Measurements from ENCODE around the gene GBP6. TPM values are rescaled to one million over a fixed set of nuclear protein-coding genes. Genes with fewer than 3 reads are reported as not detected.

GBP6 gene
- total RNA-seq, 3 donors from 2014 or later: 0.44 TPM; not detected in 2

DNA sequence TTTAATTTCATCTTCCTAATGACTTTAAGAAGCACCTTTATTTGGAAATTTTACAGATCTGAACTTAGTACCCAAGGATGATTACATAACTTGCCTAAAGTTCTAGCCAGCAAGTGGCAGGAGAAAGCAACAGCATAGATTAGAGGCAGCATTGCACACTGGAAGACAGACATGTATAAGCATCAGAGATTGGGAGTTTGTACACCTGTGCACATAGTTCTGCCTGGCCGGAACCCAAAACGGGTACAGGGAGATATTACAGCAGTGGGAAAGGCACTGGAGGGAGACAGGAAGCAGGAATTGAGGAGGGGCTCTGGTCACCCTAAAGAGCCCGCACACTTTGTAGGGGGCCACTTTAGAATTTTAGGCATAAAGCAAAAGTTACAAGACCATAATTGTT lies 19.3 kb downstream of the GBP6 start:
- no peaks in the 10 kb centered on the region for H3K9me3 ChIP-seq
- no peaks in the 10 kb centered on the region for H3K36me3 ChIP-seq
- no peaks in the 10 kb centered on the region for H3K27me3 ChIP-seq
- H3K27ac ChIP-seq: no peak overlapping the region
- intact Hi-C loops (cut with DNase I; ENCODE audit: low total_unique reads): no loop called here
- TF ChIP-seq POLR2A (IDR thresholded peaks at IDR 0.05) (no peak), POLR2AphosphoS5 (IDR thresholded peaks at IDR 0.05) (no peak)
- TF ChIP-seq, protein P1, sequence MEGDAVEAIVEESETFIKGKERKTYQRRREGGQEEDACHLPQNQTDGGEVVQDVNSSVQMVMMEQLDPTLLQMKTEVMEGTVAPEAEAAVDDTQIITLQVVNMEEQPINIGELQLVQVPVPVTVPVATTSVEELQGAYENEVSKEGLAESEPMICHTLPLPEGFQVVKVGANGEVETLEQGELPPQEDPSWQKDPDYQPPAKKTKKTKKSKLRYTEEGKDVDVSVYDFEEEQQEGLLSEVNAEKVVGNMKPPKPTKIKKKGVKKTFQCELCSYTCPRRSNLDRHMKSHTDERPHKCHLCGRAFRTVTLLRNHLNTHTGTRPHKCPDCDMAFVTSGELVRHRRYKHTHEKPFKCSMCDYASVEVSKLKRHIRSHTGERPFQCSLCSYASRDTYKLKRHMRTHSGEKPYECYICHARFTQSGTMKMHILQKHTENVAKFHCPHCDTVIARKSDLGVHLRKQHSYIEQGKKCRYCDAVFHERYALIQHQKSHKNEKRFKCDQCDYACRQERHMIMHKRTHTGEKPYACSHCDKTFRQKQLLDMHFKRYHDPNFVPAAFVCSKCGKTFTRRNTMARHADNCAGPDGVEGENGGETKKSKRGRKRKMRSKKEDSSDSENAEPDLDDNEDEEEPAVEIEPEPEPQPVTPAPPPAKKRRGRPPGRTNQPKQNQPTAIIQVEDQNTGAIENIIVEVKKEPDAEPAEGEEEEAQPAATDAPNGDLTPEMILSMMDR (IDR thresholded peaks at IDR 0.05): no peak
- DNase-seq (ENCODE audit: low spot score in 2 of 2): no peak
- H3K4me1 ChIP-seq: no peaks in the 10 kb centered on the region
- H3K4me3 ChIP-seq: no peak overlapping the region

- Histone ChIP-seq H3K9me3 (no peaks in the 10 kb centered on the region), H3K4me1 (no peaks in the 10 kb centered on the region), H3K27me3 (no peaks in the 10 kb centered on the region), H3K36me3 (no peaks in the 10 kb centered on the region), H3K4me3 (no peak overlapping the region), H3K27ac (no peak overlapping the region)
- TF ChIP-seq POLR2AphosphoS5 (IDR thresholded peaks at IDR 0.05): no peak
- TF ChIP-seq POLR2A (IDR thresholded peaks at IDR 0.05): no peak
- TF ChIP-seq, protein P1 (IDR thresholded peaks at IDR 0.05): no peak
- intact Hi-C loops (cut with DNase I; ENCODE audit: low total_unique reads): no loop called here
- DNase-seq (ENCODE audit: low spot score in 2 of 2): no peak
Observed at GRCh38 chr1:89390707-89391106, 26.8 kb downstream of the GBP6 start.

- intact Hi-C loops (cut with DNase I; ENCODE audit: low total_unique reads): no loop called here
- H3K27me3 ChIP-seq: no peaks in the 10 kb centered on the region
- no peak for DNase-seq (ENCODE audit: low spot score in 2 of 2)
- TF ChIP-seq, protein P1 (IDR thresholded peaks at IDR 0.05): no peak
- TF ChIP-seq POLR2A (IDR thresholded peaks at IDR 0.05) (no peak), POLR2AphosphoS5 (IDR thresholded peaks at IDR 0.05) (no peak)
- no peaks in the 10 kb centered on the region for H3K4me1 ChIP-seq
- no peaks in the 10 kb centered on the region for H3K9me3 ChIP-seq
- H3K27ac ChIP-seq: no peak overlapping the region
- H3K36me3 ChIP-seq: no peaks in the 10 kb centered on the region
- H3K4me3 ChIP-seq: no peak overlapping the region
Observed at GRCh38 chr1:89391686-89392085, 27.8 kb downstream of the GBP6 start.

DNA sequence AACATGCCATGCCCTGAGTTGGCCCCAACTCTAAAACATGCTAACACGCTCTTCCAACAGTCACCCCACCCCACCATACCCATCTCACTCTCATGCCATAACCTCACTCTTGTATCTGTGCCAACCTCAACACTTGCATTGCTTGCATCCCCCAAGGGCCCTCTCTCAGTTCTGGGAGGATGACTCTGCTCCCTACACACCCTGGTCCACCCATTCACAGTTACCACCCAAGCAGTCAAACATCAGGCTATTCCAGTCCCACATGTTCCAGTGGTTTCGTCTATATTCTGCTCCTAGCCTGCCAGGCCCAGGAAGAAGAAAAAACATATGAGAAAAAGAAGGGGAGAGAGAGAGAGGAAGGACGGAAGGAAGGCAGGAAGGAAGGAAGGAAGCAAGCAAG lies 31.0 kb downstream of the GBP6 start:
- Histone ChIP-seq H3K4me1 (no peaks in the 10 kb centered on the region), H3K4me3 (no peak overlapping the region), H3K9me3 (no peaks in the 10 kb centered on the region), H3K27me3 (no peaks in the 10 kb centered on the region), H3K36me3 (no peaks in the 10 kb centered on the region), H3K27ac (no peak overlapping the region)
- intact Hi-C loops (cut with DNase I; ENCODE audit: low total_unique reads): no loop called here
- no peak for DNase-seq (ENCODE audit: low spot score in 2 of 2)
- TF ChIP-seq POLR2A (IDR thresholded peaks at IDR 0.05): no peak
- TF ChIP-seq, protein P1 (IDR thresholded peaks at IDR 0.05): no peak
- TF ChIP-seq POLR2AphosphoS5 (IDR thresholded peaks at IDR 0.05): no peak

- no peaks in the 10 kb centered on the region for H3K36me3 ChIP-seq
- no peaks in the 10 kb centered on the region for H3K9me3 ChIP-seq
- no peak overlapping the region for H3K4me3 ChIP-seq
- no peaks in the 10 kb centered on the region for H3K4me1 ChIP-seq
- DNase-seq (ENCODE audit: low spot score in 2 of 2): no peak
- intact Hi-C loops (cut with DNase I; ENCODE audit: low total_unique reads): no loop called here
- no peak overlapping the region for H3K27ac ChIP-seq
- no peaks in the 10 kb centered on the region for H3K27me3 ChIP-seq
- TF ChIP-seq, protein P1 (IDR thresholded peaks at IDR 0.05): no peak
- TF ChIP-seq POLR2AphosphoS5 (IDR thresholded peaks at IDR 0.05): no peak
- TF ChIP-seq POLR2A (IDR thresholded peaks at IDR 0.05): no peak
Observed at GRCh38 chr1:89396902-89397301, 33.0 kb downstream of the GBP6 start.

Data from breast epithelium (tissue), 4 donors.